ENCODE results near the gene ALG14. TPM values are rescaled to one million over a fixed set of nuclear protein-coding genes. Genes with fewer than 3 reads are reported as not detected.
"Not testable (repeated sequence)": the region's sequence is repeated elsewhere in the genome, so short reads cannot be mapped to it uniquely, and the experiment has no call there.

The ALG14 gene
- total RNA-seq, 1 donor from 2014 or later, result 2.9 TPM

- intact Hi-C loops (cut with DNase I), result no loop called here
- peak; percentile 50 for ATAC-seq (ENCODE audit: poor library complexity)
- DNase-seq, result no peak
Observed at GRCh38 chr1:95021805-95022643, 50.7 kb downstream of the ALG14 start.

DNA sequence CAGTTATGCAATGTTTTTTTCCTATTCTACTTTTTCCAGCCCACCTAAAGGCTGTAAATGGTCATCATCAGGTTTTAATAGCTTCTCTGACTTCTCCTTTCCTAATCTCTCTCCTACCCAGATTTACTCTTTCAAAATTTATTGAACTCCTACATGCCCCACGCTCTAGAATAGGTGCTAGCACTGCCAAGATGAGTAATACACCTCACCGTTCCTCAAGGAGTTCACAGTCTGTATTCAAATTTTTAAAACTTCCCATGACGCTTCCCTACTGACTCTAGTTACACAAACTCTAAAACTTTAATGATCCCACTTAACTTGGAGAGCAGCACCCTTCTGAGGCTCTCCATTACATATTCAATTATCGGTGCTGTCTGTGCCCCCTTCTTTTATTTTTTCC, 51.6 kb downstream of the ALG14 start:
- DNase-seq (no peak), ATAC-seq (ENCODE audit: poor library complexity) (no peak)
- intact Hi-C loops (cut with DNase I), result no loop called here

DNA sequence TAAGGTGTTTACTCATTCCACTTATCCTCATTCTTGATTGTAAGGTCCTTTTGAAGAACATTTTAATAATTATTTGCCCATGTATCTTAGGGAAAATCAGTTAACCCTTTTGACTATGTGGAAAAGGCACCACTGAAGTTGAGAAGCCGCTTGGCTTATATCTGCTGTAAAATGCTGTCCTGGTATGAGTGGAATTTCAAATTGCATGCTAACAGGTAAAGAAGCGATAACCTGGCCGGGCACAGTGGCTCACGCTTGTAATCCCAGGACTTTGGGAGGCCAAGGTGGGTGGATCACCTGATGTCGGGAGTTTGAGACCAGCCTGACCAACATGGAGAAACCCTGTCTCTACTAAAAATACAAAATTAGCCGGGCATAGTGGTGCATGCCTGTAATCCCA, 53.3 kb downstream of the ALG14 start:
- not testable (repeated sequence) for DNase-seq; ATAC-seq (ENCODE audit: poor library complexity)
- intact Hi-C loops (cut with DNase I), result loop anchor here (10.0 kb wide), 1 partner anchor 95 kb away; the partner anchor contains the start of gene CNN3

GRCh38 chr1:95018602-95019369, 54.0 kb downstream of the ALG14 start:
- no peak for ATAC-seq (ENCODE audit: poor library complexity)
- DNase-seq, result no peak
- intact Hi-C loops (cut with DNase I), result loop anchor here (10.0 kb wide), 1 partner anchor 94 kb away; the partner anchor contains the start of gene CNN3

DNA sequence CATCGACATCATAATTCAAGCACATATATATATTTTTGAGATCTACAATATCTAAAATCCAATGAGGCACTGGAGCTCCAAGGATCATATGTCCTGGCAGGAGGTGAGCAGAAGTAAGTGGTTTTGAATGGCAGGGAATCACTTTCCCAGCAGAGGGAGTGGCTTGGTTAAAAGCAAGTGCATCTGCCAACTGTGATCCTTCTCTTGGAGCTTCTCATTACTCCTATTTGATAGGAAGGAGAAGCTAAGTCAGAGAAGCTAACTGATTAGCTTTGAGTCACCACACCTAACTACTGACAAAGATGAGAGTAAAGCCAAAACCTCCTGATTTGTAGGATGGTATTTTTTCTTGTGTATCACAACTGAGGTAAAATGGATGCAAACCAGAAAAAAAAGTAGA, 55.0 kb downstream of the ALG14 start:
- intact Hi-C loops (cut with DNase I), result loop anchor here (10.0 kb wide), 1 partner anchor 93 kb away; the partner anchor contains the start of gene CNN3
- ATAC-seq (ENCODE audit: poor library complexity) (no peak), DNase-seq (no peak)

DNA sequence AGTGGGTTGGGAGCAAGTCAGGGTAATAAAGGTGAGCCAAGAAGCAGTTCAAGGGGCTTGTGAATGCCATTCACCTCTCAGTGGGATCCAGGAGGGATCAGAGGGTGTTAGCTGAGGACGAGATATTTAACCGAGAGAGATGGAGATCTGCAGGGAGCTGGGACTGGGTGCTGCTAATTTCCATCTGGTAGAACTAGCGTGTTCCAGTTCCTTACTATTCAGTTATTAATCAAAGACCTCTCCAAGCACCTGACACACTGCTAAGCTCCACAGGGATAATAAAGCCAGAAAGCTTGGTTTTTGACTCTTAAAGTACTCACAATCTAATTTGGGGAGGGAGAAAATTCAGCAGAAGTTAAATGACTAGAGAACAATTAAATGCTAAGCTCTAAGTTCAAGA, 57.7 kb downstream of the ALG14 start:
- ATAC-seq (ENCODE audit: poor library complexity) (no peak), DNase-seq (no peak)
- intact Hi-C loops (cut with DNase I), result loop anchor here (10.0 kb wide), 1 partner anchor 90 kb away; the partner anchor contains the start of gene CNN3

DNA sequence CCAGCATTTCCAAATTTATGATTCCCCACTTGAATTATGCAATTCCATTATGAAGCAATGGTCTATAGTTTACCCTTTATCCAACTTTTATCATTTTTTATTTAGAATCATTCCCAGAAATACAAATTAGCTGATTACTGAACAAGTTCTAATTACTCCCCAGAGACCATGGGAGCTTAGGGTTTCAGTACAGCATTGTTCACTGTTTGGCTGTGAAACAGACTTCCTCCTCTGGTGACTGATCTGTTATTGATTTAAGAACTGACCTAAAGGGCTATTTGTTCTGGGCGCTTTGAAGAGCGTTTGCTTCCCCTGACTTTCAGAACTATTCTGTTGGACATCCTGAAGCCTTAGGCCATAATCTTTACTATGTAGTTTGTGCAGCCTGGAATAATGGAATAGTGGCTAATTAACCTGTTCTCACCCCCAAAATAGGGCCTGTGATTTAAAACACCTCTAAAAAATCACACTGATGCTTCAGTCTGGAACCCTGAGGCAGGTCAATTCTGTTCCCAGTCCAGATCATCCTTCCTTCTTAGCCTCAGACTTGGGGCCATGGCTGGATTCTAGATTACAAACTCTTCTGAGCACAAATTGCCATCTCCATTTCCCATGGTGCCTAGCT, 58.7 kb downstream of the ALG14 start:
- intact Hi-C loops (cut with DNase I), result loop anchor here (10.0 kb wide), 1 partner anchor 89 kb away; the partner anchor contains the start of gene CNN3
- ATAC-seq (ENCODE audit: poor library complexity) (peak; percentile 68), DNase-seq (no peak)

DNA sequence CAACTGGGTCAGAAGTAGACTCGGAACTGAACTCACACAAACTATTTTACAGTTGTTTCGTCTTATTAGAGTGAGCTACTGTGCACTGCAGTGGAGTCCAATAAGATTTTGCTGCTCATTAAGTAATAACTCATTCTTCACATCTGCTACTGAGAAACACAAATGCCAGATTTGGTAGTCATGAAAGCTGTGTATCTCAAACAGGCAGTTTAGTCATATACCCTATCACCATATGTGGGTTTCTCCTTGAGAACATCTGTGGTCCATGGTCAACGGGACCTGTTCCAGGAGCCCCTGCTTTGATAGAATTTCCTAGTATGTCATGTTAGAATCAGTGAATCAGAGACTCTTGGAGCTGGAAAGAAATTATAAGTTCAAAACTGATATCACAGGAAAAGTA, 60.4 kb downstream of the ALG14 start:
- intact Hi-C loops (cut with DNase I), result loop anchor here (10.0 kb wide), 1 partner anchor 88 kb away; the partner anchor contains the start of gene CNN3
- ATAC-seq (ENCODE audit: poor library complexity) (no peak), DNase-seq (no peak)

- DNase-seq (no peak), ATAC-seq (ENCODE audit: poor library complexity) (no peak)
- intact Hi-C loops (cut with DNase I), result loop anchor here (10.0 kb wide), 1 partner anchor 85 kb away; the partner anchor contains the start of gene CNN3
Observed at GRCh38 chr1:95010158-95010557, 62.6 kb downstream of the ALG14 start.

GRCh38 chr1:95007687-95008086, 65.1 kb downstream of the ALG14 start:
- ATAC-seq (ENCODE audit: poor library complexity), result no peak
- intact Hi-C loops (cut with DNase I), result no loop called here
- no peak for DNase-seq

- ATAC-seq (ENCODE audit: poor library complexity) (no peak), DNase-seq (no peak)
- intact Hi-C loops (cut with DNase I), result no loop called here
Observed at GRCh38 chr1:95006681-95007080, 66.1 kb downstream of the ALG14 start.

DNA sequence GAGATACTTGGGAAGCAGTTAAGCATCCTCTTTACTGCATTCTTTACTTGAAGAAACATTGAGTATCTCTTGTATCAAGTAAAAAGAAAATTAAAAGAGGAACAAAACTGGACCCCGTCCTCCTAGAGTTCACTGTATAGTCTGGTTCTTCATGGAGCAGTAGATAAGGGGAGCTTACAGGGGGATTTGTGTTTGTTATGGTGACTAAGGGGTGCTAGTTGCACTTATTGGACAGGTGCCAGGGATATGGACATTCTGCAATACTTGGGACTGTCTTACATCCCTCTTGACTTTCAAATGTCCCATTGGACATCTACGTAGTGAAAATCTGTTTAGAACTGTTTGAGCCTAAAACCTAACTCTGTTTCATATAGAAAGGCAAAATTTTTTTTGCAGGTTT, 67.2 kb downstream of the ALG14 start:
- no peak for ATAC-seq (ENCODE audit: poor library complexity)
- intact Hi-C loops (cut with DNase I), result no loop called here
- DNase-seq, result no peak

- ATAC-seq (ENCODE audit: poor library complexity), result no peak
- DNase-seq, result no peak
- intact Hi-C loops (cut with DNase I), result no loop called here
Observed at GRCh38 chr1:95004013-95004412, 68.7 kb downstream of the ALG14 start.

- ATAC-seq (ENCODE audit: poor library complexity), result no peak
- intact Hi-C loops (cut with DNase I), result no loop called here
- no peak for DNase-seq
Observed at GRCh38 chr1:95003433-95003738, 69.4 kb downstream of the ALG14 start.

DNA sequence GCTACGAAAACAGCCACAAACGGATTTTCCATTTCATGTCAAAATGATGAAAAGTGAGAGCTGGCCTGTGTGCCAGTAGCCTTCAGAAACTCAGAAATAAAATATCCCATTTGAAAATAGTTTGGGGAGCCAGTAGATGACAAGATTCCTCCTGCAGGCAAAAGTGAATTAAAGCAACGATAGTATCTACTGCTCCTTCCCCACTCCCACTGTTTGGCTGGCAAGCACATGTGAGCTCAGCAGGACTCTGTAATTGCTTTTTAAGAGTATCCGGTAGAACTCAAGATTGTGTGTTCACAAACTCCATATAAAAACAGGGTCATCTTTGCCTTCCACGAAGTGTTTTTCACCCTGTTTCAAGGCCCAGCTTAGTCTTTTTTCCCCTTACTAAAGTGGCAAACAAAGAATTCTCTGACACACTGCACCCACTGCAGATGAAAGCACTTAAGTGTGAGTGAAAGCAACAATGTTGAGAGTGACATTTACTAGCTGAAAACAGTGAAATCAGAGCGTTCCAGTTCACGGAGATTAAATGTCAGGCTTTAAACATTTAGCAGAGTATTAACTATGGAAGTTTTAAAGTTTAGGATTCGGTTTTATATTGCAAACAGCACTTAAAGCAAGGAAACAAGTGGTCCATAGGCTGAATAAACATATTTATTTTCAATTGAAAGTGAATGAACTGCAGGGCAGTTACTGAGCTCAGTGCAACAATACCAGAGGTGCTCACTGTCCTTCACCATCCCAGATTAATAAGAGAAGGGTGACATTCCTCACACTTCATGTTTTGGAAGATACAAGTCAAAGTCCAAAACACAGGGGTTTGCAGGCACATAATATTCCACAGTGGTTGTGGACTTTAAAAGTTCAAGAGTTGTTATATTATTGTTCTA, 70.0 kb downstream of the ALG14 start:
- DNase-seq (no peak), ATAC-seq (ENCODE audit: poor library complexity) (no peak)

GRCh38 chr1:95002164-95002539, 70.6 kb downstream of the ALG14 start:
- ATAC-seq (ENCODE audit: poor library complexity) (no peak), DNase-seq (no peak)
- intact Hi-C loops (cut with DNase I), result no loop called here

More for the DNA sequence above, 70.0 kb downstream of the ALG14 start:
- intact Hi-C loops (cut with DNase I), result no loop called here

GRCh38 chr1:94999456-95000131, 73.2 kb downstream of the ALG14 start:
- peak; percentile 54 for ATAC-seq (ENCODE audit: poor library complexity)

GRCh38 chr1:94998748-94999147, 74.0 kb downstream of the ALG14 start:
- no peak for DNase-seq
- intact Hi-C loops (cut with DNase I), result no loop called here
- no peak for ATAC-seq (ENCODE audit: poor library complexity)

More at GRCh38 chr1:94999456-95000131, 73.2 kb downstream of the ALG14 start:
- intact Hi-C loops (cut with DNase I), result no loop called here
- no peak for DNase-seq

Data from Right ventricle myocardium superior (tissue), 1 donor.